ENCODE data around the gene ANXA8.
"Not testable (repeated sequence)": the region's sequence is repeated elsewhere in the genome, so short reads cannot be mapped to it uniquely, and the experiment has no call there.

ANXA8 gene

GRCh38 chr10:47462577-47463358 is 21.1 kb downstream of the ANXA8 start:
- not testable (repeated sequence) for DNase-seq

GRCh38 chr10:47461261-47461687 is 22.6 kb downstream of the ANXA8 start:
- DNase-seq = not testable (repeated sequence)

GRCh38 chr10:47458466-47459154 is 25.3 kb downstream of the ANXA8 start:
- DNase-seq = no peak

- DNase-seq = no peak
Observed at GRCh38 chr10:47457826-47458225, 26.1 kb downstream of the ANXA8 start.

- no peak for DNase-seq
Observed at GRCh38 chr10:47457528-47457820, 26.4 kb downstream of the ANXA8 start.

- no peak for DNase-seq
Observed at GRCh38 chr10:47456794-47457527, 27.0 kb downstream of the ANXA8 start.

GRCh38 chr10:47456079-47456785 is 27.7 kb downstream of the ANXA8 start:
- DNase-seq = no peak

- DNase-seq = not testable (repeated sequence)
Observed at GRCh38 chr10:47455350-47456078, 28.4 kb downstream of the ANXA8 start.

GRCh38 chr10:47454780-47455058 is 29.2 kb downstream of the ANXA8 start:
- DNase-seq = no peak

GRCh38 chr10:47454008-47454779 is 29.7 kb downstream of the ANXA8 start:
- DNase-seq = no peak

- no peak for DNase-seq
Observed at GRCh38 chr10:47453141-47454007, 30.5 kb downstream of the ANXA8 start.

GRCh38 chr10:47452495-47453140 is 31.3 kb downstream of the ANXA8 start:
- no peak for DNase-seq

- DNase-seq = no peak
Observed at GRCh38 chr10:47451998-47452494, 31.9 kb downstream of the ANXA8 start.

GRCh38 chr10:47451273-47451997 is 32.5 kb downstream of the ANXA8 start:
- no peak for DNase-seq

GRCh38 chr10:47450442-47450841 is 33.5 kb downstream of the ANXA8 start:
- no peak for DNase-seq

GRCh38 chr10:47449979-47450378 is 33.9 kb downstream of the ANXA8 start:
- DNase-seq = no peak

- no peak for DNase-seq
Observed at GRCh38 chr10:47449102-47449978, 34.6 kb downstream of the ANXA8 start.

- DNase-seq = no peak
Observed at GRCh38 chr10:47447705-47448104, 36.2 kb downstream of the ANXA8 start.

All from cerebellar nuclear complex (tissue), 1 donor.